HG03460 (cell line): ENCODE data around the gene LCN10.
"Not testable (repeated sequence)": the region's sequence is repeated elsewhere in the genome, so short reads cannot be mapped to it uniquely, and the experiment has no call there.

Source experiments
- ATAC-seq: cut with Tn5 transposase; IDR thresholded peaks from one replicate; pipeline ENCODE4 v1.9.1; 2021; ENCODE audit not compliant: unreplicated experiment

The LCN10 gene

GRCh38 chr9:136742591-136743391, at the start of gene LCN10:
Gene LCN10, minus strand, starts transcription at chr9:136742940. Its CDS starts 37 bp downstream, at chr9:136742903.
- ATAC-seq = no peak

DNA sequence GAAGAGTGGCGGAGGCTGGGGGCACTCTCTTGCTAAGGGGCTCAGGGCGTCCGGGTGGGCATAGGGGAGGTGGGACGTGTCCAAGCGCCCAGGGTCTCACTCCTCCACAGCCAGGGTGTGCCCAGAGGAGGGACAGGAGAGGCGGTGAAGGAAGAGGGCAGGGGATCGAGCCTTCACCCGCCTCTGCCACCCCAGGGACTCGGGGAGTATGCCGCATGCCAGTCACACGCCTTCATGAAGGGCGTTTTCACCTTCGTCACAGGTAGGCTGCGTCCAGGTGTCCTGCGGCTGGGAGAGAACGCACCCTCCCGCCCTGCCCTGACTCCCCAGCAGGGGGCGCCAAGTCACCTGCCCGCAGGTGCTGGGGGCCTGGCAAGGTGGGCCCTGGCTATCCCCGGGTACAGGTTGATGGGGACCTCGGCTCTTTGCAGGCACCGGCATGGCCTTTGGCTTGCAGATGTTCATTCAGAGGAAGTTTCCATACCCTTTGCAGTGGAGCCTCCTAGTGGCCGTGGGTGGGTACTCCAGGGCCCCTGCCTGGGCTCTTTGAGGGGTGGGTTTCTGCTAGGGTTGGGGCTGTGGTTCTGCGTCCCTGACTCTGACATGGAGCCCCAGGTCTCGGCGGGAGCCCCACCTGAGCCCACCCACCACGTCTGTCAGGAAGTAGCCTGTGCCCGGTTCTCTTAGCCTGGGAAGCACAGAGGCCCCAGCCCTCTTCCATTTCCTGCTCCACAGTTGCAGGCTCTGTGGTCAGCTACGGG, 49.0 kb upstream of the LCN10 start:
- peak; percentile 14 for ATAC-seq

DNA sequence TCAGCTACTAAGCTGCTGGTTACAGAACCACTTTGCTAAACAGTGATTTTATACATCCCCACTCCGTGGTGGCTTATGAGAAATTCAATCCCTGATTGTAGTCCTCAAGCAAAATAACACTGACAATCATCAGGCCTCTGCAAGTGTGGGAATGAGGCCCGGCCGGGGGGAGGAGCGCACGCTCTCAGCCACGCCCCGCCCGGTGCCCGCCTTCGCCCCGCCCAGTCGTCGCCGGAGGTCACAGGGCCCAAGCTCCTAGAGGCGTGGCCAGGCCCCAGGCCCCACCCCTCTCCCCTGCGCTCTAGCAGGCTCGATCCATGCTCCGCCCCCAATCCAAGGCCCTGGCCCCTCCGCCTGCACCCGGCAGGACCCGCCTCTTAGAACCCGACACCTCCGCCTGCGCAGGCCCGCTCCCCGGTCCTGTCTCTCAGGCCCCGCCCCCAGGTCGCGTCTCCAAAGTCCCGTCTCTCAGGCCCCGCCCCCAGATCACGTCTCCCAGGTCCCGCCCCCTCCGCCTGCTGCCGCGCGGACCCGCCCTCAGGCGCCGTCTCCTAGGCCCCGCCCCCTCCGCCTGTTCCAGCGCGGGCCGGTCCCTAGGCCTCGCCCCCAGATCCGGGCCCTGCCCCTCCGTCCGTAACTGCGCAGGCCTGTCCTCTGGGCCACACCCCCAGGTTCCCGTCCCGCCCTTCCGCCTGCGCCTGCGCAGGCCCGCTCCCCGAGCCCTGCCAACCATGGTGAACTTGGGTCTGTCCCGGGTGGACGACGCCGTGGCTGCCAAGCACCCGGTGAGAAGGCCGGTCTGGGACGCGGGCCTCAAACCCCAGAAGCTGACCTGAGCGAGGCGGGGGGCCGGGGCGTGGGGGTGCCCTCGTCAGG, 48.1 kb upstream of the LCN10 start, which contains the start of gene TMEM141:
TSS of gene TMEM141 (plus strand) at position 705 of the 876 bp plus-strand sequence. CDS start at position 732, 27 bp downstream.
- ATAC-seq = peak; percentile 81

GRCh38 chr9:136789523-136789937, 46.8 kb upstream of the LCN10 start:
- no peak for ATAC-seq

DNA sequence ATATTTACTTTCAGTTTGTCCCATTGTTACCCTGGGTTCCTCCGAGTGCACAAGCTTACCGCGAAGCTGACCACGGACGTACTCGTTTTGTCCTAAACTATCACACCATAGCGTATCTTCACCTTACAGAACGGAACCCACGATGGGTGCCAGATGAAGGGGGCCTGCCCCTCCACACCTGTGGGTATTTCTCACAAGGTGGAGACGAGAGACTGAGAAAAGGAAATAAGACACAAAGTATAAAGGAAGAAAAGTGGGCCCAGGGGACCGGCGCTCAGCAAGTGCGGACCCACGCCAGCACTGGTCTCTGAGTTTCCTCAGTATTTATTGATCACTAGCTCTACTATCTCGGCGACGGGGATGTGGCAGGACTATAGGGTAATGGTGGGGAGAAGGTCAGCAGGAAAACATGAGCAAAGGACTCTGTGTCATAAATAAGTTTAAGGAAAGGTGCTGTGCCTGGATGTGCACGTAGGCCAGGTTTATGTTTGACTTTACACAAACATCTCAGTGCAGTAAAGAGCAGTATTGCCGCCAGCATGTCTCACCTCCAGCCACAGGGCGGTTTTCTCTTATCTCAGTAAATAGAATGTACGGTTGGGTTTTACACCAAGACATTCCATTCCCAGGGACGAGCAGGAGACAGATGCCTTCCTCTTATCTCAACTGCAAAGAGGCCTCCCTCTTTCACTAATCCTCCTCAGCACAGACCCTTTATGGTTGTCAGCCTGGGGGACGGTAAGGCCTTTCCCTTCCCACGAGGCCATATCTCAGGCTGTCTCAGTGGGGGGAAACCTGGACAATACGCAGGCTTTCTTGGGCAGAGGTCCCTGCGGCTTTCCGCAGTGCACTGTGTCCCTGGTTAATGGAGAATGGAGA, 46.1 kb upstream of the LCN10 start:
- ATAC-seq = not testable (repeated sequence)

DNA sequence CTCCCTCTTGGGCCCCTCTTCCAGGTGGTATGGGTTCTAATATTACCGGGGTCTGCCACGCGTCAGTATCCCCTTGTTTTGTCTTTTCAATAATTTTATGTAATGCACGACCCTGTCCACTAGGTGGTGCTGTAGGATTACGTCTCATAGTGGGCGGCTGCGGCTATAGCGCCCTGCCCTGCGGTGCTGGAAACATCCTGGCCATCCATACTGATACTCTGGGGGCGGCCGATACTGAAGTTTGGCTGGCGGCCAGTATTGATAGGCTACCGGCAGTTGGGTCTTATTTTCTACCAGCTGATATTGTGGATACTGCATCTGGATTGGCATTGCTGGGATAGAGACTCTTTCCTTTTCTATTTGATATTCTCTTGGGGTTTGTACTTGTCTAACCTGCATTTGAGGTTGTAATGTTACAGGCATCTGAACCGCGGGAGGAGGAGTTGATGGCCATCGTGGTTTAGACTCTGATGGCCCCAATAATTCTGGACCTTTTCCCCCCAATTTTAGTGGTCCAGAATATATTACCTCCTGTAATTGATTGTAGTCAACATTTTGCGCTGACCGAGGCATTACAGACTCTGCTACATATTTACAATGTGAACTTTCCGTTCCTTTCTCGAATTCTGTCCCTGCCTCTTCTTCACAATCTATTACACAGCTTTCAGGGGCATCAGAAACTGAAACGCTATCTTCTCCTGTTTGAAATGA, 45.1 kb upstream of the LCN10 start:
- no peak for ATAC-seq

GRCh38 chr9:136786983-136787382, 44.2 kb upstream of the LCN10 start:
- ATAC-seq = not testable (repeated sequence)

DNA sequence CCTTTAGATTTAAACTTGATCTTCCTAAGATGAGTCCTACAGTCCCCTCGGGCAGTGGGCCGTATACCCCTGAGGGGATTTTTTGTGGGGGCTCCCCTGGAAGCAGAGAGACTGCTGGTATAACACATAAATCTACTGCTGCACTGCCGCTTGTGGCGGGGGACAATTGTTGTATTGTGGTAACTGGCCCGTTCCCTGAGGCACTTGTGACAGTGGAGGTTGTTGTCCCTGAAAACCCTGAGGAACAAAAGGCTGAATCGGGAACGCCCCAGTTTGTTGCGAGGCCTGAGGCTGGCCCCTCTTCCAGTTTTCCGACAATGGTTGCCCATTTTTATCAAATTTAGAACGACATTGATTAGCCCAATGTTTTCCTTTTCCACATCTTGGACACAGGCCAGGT, 43.7 kb upstream of the LCN10 start:
- ATAC-seq = no peak

DNA sequence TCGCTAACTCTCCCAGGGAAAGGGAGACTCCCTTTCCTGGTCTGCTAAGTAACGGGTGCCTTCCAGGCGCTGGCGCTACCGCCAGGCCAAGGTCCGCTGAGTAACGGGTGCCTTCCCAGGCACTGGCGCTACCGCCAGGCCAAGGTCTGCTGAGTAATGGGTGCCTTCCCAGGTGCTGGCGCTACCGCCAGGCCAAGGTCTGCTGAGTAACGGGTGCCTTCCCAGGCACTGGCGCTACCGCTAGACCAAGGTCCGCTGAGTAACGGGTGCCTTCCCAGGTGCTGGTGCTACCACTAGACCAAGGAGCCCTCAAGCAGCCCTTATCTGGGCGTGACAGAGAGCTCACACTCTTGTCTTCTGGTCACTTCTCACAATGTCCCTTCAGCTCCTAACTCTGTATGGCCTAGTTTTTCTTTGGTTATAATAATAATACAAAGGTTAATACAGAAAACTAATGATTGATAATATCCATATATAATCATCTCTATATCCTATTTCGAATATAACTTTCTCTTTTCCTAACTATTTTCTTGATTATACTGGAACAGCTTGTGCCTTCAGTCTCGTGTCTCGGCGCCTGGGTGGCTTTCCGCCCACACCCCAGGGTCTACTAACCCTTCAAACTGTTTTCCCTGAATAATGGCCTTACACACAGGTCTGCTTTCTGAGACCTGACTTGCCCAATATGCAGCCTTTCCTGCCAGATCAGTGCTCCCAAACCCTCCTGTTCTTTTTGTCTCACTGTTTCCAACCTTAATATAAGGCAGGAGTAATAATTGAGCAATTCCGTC, 43.0 kb upstream of the LCN10 start:
- ATAC-seq = not testable (repeated sequence)

- ATAC-seq = no peak
Observed at GRCh38 chr9:136784997-136785361, 42.2 kb upstream of the LCN10 start.

GRCh38 chr9:136784249-136784996, 41.7 kb upstream of the LCN10 start:
- no peak for ATAC-seq

GRCh38 chr9:136782452-136782851, 39.7 kb upstream of the LCN10 start:
- no peak for ATAC-seq

GRCh38 chr9:136779808-136780207, 37.1 kb upstream of the LCN10 start:
- ATAC-seq = no peak

DNA sequence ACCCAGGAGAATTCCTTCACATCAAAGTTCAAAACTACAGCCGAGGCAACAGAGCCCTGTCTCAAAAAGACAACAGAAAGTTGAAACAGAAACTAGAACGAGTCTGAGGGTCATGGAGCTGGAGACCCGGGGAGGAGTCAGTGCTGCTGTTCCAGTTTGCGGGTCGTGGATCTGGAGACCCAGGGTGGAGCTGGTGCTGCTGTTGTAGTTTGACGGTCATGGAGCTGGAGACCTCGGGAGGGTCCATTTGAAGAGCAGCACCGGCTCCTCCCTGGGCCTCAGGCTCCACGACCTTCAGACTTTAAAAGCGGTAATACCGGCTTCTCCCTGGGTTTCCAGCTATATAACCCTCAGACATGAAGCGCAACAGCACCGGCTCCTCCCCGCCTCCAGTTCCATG, 34.6 kb upstream of the LCN10 start:
- no peak for ATAC-seq

DNA sequence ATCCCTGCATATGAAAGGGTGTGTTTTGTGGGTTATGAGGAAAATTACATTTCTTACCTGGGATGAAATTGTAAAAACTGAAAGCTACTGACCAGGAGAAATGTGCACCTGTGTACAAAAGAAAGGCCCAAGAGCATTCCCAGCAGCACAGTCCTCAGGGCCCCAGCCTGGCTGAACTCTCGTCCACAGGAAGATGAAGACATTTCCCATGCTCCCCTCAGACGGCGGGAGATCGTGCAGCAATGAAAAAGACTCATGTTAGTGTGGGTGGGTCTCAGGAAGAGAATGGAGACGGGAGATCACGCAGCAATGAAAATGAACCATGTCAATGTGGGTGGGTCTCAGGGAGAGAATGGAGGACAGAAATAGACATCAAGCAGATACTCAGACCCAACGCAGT, 34.2 kb upstream of the LCN10 start:
- no peak for ATAC-seq

DNA sequence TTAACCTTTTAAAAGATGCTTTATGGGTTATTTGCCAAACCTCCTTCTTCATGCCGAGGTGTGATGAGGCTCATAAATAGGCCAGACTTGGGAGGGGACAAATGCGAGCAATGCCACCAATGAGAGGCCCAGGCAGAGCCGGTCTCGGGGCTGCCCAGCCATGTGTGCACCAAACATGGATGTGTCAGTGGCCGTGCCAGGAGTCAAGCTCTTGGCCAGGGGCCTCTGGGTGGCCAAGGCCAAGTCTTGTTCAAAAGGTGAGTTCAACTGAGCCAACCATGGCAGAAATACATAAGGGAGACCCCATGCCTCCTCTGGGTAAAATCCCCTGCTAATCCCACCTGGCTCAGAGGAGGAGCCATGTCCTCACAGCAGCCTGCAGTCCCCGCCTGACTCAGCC, 32.5 kb upstream of the LCN10 start:
- ATAC-seq = no peak

DNA sequence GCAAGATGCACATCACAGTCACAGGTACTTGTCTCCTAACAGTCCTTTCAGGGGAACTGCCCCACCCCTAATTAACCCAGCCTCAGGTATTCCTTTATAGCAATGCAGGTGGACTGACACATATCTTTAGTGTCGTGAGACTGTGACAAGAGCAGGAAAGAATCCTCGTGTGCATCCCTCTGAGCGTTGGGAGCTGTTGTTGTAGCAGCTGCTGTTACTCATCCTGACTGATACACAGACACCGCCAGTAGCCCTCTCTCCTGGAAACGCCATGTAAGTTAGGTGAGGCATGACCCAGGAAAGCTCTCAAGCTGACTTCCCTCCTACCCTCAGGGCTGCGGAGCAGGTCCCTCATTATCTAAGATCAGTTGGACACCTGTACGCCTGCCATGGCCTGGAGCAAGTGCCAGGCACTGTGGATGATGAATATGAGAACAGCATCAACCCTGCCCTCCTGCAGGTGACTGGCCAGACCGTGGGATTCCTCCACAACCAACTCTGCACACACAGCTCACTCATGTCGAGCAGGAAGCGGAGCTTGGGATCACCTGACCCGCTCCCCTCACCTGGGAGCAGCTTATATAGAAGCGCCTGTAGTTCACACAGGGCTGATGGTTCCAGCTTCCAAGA, 31.8 kb upstream of the LCN10 start:
- ATAC-seq = no peak
